Neural crest cell (in vitro differentiated cells): Measurements from ENCODE around the gene SUPT3H. TPM values are rescaled to one million over a fixed set of nuclear protein-coding genes. Genes with fewer than 3 reads are reported as not detected.

Source experiments
- DNase-seq: peaks from one replicate; pipeline ENCODE4 v3.0.0; 2021; ENCODE audit warnings: low read depth, mixed read lengths, low spot score
- H3K27ac Mint-ChIP-seq: one replicate; pipeline ENCODE4 v1.8.0; 2021; ENCODE audit warnings: mild to moderate bottlenecking, mixed read lengths; ENCODE audit not compliant: unreplicated experiment
- H3K27me3 Mint-ChIP-seq: 2 replicates; pipeline ENCODE4 v1.8.0; 2021; ENCODE audit warnings: low read depth, mild to moderate bottlenecking, mixed read lengths
- H3K36me3 Mint-ChIP-seq: 2 replicates; pipeline ENCODE4 v1.8.0; 2021; ENCODE audit warnings: low read depth, mild to moderate bottlenecking, mixed read lengths
- H3K4me1 Mint-ChIP-seq: 2 replicates; pipeline ENCODE4 v1.8.0; 2021; ENCODE audit warnings: mixed read lengths
- H3K4me3 Mint-ChIP-seq: one replicate; pipeline ENCODE4 v1.8.0; 2021; ENCODE audit warnings: mild to moderate bottlenecking, mixed read lengths
- H3K9me3 Mint-ChIP-seq: 2 replicates; pipeline ENCODE4 v1.8.0; 2021; ENCODE audit warnings: mixed read lengths
- total RNA-seq: library from RNA; stranded (reverse); gene quantifications from 2 replicates; pipeline ENCODE4 v1.2.1, GENCODE V29; 2021
- TF ChIP-seq, protein P1 (sequence below): fragments of 200-600 bp; sonication (generic); conservative IDR thresholded peaks from 2 replicates; pipeline ENCODE4 v1.5.0; 2021; ENCODE audit warnings: antibody characterized with exemption, mild to moderate bottlenecking

Gene SUPT3H
- total RNA-seq, 1 donor from 2014 or later: 17.0 TPM

- H3K4me3 Mint-ChIP-seq: no peak overlapping the region
These were observed 293.5 kb downstream of the SUPT3H start for GRCh38 chr6:45084257-45084656.

GRCh38 chr6:45082091-45082490 lies 295.6 kb downstream of the SUPT3H start:
- peaks cover 12% of the 10 kb centered on the region for H3K9me3 Mint-ChIP-seq
- TF ChIP-seq, protein P1, sequence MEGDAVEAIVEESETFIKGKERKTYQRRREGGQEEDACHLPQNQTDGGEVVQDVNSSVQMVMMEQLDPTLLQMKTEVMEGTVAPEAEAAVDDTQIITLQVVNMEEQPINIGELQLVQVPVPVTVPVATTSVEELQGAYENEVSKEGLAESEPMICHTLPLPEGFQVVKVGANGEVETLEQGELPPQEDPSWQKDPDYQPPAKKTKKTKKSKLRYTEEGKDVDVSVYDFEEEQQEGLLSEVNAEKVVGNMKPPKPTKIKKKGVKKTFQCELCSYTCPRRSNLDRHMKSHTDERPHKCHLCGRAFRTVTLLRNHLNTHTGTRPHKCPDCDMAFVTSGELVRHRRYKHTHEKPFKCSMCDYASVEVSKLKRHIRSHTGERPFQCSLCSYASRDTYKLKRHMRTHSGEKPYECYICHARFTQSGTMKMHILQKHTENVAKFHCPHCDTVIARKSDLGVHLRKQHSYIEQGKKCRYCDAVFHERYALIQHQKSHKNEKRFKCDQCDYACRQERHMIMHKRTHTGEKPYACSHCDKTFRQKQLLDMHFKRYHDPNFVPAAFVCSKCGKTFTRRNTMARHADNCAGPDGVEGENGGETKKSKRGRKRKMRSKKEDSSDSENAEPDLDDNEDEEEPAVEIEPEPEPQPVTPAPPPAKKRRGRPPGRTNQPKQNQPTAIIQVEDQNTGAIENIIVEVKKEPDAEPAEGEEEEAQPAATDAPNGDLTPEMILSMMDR: no peak
- H3K36me3 Mint-ChIP-seq: peaks cover 12% of the 10 kb centered on the region
- DNase-seq: no peak
- H3K27ac Mint-ChIP-seq: no peak overlapping the region
- H3K4me3 Mint-ChIP-seq: no peak overlapping the region
- peaks cover under 1% of the 10 kb centered on the region for H3K4me1 Mint-ChIP-seq
- H3K27me3 Mint-ChIP-seq: no peaks in the 10 kb centered on the region

More at GRCh38 chr6:45084257-45084656, 293.5 kb downstream of the SUPT3H start:
- TF ChIP-seq, protein P1: no peak
- Mint-ChIP-seq H3K36me3 (peaks cover 4% of the 10 kb centered on the region), H3K4me1 (no peaks in the 10 kb centered on the region), H3K27me3 (no peaks in the 10 kb centered on the region), H3K9me3 (peaks cover 6% of the 10 kb centered on the region), H3K27ac (no peak overlapping the region)
- no peak for DNase-seq

DNA sequence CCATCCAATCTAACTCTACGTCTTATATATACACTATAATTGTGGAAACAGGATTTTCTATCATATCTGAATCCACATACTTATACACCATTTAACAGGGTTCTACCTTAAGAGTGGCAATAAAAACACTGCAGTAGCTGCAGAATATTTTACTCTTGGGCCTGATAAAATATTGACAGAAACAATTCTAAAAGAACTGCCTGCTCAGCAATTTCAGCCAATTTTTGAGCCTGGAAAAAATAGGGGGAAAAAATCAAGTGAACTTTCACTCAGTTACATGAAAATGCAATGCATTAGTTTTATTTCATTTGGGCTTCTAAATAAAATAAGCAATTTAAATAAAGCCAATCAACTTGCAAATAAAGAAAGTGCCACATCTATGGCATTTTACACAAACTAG lies 296.1 kb downstream of the SUPT3H start:
- TF ChIP-seq, protein P1: no peak
- Mint-ChIP-seq H3K36me3 (peaks cover 12% of the 10 kb centered on the region), H3K4me3 (no peak overlapping the region), H3K27me3 (no peaks in the 10 kb centered on the region), H3K9me3 (peaks cover 12% of the 10 kb centered on the region), H3K4me1 (peaks cover 5% of the 10 kb centered on the region), H3K27ac (no peak overlapping the region)
- no peak for DNase-seq

- Mint-ChIP-seq H3K4me3 (no peak overlapping the region), H3K27me3 (no peaks in the 10 kb centered on the region)
These were observed 299.3 kb downstream of the SUPT3H start for GRCh38 chr6:45078432-45078831.

GRCh38 chr6:45076217-45076930 lies 301.4 kb downstream of the SUPT3H start:
- DNase-seq: no peak
- Mint-ChIP-seq H3K36me3 (peaks cover 12% of the 10 kb centered on the region), H3K27ac (no peak overlapping the region), H3K9me3 (peaks cover 12% of the 10 kb centered on the region), H3K27me3 (no peaks in the 10 kb centered on the region), H3K4me1 (peaks cover 5% of the 10 kb centered on the region), H3K4me3 (no peak overlapping the region)
- TF ChIP-seq, protein P1: no peak

More at GRCh38 chr6:45078432-45078831, 299.3 kb downstream of the SUPT3H start:
- TF ChIP-seq, protein P1: no peak
- Mint-ChIP-seq H3K27ac (no peak overlapping the region), H3K4me1 (peaks cover 5% of the 10 kb centered on the region), H3K9me3 (peaks cover 12% of the 10 kb centered on the region), H3K36me3 (peaks cover 12% of the 10 kb centered on the region)
- DNase-seq: no peak
